DOHH2 (cell line): Measurements from ENCODE around the gene RFWD3.

ENCODE experiments used
- CTCF ChIP-seq: fragments of 200-600 bp; sonication (generic); IDR thresholded peaks from one replicate; pipeline ENCODE4 v1.5.1; 2014; ENCODE audit warnings: antibody characterized with exemption, mild to moderate bottlenecking, low read depth, low read length; ENCODE audit not compliant: poor library complexity, severe bottlenecking
- EZH2phosphoT487 ChIP-seq: fragments of 200-600 bp; sonication (generic); IDR thresholded peaks from 2 replicates; pipeline ENCODE4 v1.6.1; 2017; ENCODE audit warnings: borderline replicate concordance, mild to moderate bottlenecking, antibody characterized with exemption, low read length, moderate library complexity, mixed read lengths

GRCh38 chr16:74691093-74691855 is 24.6 kb upstream of the RFWD3 start:
- TF ChIP-seq CTCF (no peak), EZH2phosphoT487 (no peak)
